Fibroblast of pulmonary artery (primary cell): ENCODE data around the gene CRYBB2.
A peak's percentile ranks its signal among the peaks of the same experiment; 100 is the strongest.
"Not testable (repeated sequence)": the region's sequence is repeated elsewhere in the genome, so short reads cannot be mapped to it uniquely, and the experiment has no call there.

Experiments used
- DNase-seq: peaks from one replicate; pipeline ENCODE4 v3.0.0-alpha.2; 2010; ENCODE audit warnings: low read depth
- H3K4me3 ChIP-seq: replicated peaks from 2 replicates; pipeline ENCODE4 v1.5.1; 2011; ENCODE audit warnings: low read depth, mild to moderate bottlenecking, control low read depth, low read length, moderate library complexity
- TF ChIP-seq, protein P1 (sequence below): IDR thresholded peaks from 2 replicates; pipeline ENCODE4 v1.5.1; 2011; ENCODE audit warnings: mild to moderate bottlenecking, control low read depth, low read length, inconsistent platforms; ENCODE audit errors: missing control alignments

Gene CRYBB2

DNA sequence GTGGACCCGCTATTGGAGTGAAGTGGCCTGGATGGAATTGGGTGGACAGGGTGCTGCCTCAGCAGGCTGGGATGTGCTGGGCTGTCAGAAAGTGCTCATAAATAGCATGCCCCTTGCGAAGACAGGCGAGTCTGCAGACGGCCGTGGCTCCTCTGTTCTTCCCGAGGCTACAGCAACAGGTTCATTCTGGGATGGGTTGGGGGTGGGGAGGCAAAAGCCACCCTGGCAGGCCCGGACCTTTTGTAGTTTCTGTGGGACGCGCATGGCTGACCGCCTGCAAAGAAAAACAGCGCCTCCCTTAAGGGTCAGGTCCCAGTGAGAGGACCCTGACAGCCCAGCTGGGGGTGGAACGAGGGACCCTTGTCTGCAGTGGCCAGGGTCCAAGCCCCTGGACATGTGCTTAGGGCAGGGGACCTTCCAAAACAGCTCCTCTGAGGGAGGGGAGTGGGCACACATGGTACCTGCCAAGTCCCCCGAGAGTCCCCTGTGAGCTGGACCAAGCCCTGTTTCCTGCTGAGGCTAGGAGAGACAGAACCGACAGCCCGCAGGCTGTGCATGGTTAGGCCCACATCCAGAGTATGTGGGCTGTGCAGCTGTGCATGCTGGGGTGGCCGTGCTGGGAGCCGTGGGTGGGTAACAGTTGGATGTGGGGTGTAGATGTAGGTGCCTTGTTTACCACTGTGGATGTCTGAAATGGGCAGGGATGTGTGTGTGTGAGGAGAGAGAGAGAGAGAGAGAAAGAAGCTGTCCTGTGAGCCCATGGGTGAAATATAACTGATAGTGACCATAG is 19.5 kb upstream of the CRYBB2 start, which contains the start of gene CRYBB3:
TSS of gene CRYBB3 (plus strand) at position 128 of the 790 bp plus-strand sequence. CDS start 1,539 bp downstream, outside the sequence.
- TF ChIP-seq, protein P1, sequence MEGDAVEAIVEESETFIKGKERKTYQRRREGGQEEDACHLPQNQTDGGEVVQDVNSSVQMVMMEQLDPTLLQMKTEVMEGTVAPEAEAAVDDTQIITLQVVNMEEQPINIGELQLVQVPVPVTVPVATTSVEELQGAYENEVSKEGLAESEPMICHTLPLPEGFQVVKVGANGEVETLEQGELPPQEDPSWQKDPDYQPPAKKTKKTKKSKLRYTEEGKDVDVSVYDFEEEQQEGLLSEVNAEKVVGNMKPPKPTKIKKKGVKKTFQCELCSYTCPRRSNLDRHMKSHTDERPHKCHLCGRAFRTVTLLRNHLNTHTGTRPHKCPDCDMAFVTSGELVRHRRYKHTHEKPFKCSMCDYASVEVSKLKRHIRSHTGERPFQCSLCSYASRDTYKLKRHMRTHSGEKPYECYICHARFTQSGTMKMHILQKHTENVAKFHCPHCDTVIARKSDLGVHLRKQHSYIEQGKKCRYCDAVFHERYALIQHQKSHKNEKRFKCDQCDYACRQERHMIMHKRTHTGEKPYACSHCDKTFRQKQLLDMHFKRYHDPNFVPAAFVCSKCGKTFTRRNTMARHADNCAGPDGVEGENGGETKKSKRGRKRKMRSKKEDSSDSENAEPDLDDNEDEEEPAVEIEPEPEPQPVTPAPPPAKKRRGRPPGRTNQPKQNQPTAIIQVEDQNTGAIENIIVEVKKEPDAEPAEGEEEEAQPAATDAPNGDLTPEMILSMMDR = no peak
- H3K4me3 ChIP-seq = no peak within 1 kb of the TSS
- no peak for DNase-seq

GRCh38 chr22:25200967-25201366 is 18.5 kb upstream of the CRYBB2 start:
- H3K4me3 ChIP-seq = no peak overlapping the region
- TF ChIP-seq, protein P1 = no peak

GRCh38 chr22:25201557-25202273 is 17.7 kb upstream of the CRYBB2 start:
- TF ChIP-seq, protein P1 = no peak
- DNase-seq = no peak
- H3K4me3 ChIP-seq = no peak overlapping the region

More at GRCh38 chr22:25200967-25201366, 18.5 kb upstream of the CRYBB2 start:
- no peak for DNase-seq

GRCh38 chr22:25202290-25202921 is 17.0 kb upstream of the CRYBB2 start:
- peak; percentile 66 for DNase-seq
- H3K4me3 ChIP-seq = no peak overlapping the region

DNA sequence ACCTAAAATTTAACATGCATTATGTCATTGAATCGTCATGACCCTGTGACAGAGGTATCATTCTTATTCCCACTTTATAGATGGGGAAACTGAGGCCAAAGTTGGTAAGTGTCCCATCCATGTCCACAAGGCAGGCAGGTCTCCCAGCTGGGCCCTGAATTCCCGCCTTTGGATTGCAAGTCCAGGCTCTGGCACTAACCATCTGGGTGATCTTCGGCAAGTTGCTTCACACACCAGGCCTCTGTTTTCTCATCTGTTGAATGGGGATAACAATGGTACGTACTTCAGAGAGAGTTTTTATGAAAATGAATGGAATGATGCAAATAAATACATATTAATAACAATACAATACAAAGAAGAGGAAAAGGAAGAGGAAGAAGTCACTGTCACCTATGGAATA is 16.4 kb upstream of the CRYBB2 start:
- H3K4me3 ChIP-seq = no peak overlapping the region
- DNase-seq = no peak
- TF ChIP-seq, protein P1 = no peak

More at GRCh38 chr22:25202290-25202921, 17.0 kb upstream of the CRYBB2 start:
- TF ChIP-seq, protein P1 = peak; percentile 97

DNA sequence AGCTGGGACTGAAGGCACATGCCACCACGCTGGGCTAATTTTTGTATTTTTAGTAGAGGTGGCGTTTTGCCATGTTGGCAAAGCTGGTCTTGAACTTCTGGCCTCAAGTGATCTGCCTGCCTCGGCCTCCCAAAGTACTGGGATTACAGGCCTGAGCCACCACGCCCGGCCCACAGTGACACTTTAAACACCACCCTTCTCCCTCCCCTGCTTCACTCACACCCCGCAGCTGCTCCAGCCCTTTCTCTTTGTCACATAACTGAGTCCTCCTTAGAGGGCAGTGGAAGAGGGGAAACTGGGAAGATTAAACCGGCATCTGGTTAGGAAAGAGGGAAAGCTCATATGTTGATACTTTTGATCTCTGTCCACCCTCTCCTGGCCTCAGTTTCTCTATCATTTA is 14.9 kb upstream of the CRYBB2 start:
- DNase-seq, H3K4me3 ChIP-seq: not testable (repeated sequence)

DNA sequence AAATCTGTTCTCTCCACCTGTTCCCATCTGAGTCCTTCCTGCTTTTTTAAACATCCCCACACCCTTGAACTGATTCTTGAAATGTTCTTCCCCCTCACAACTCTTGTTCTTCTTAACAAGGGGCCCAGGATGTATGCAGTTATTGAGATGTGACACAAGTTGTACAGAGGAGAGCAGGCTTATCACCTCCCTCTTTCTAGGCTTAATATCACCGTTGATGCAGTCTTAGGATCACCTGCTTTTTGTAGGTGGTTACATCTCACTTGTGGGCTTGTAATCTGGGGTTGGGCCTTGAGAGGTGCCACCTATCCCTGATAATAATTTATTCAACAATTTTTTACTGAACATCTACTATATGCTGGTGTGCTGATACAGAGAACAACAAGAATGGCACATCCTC is 13.6 kb upstream of the CRYBB2 start:
- no peak overlapping the region for H3K4me3 ChIP-seq
- DNase-seq = no peak
- TF ChIP-seq, protein P1 = no peak
